Neural cell (in vitro differentiated cells): Measurements from ENCODE around the gene RBM34. TPM values are rescaled to one million over a fixed set of nuclear protein-coding genes. Genes with fewer than 3 reads are reported as not detected.
"Not testable (repeated sequence)": the region's sequence is repeated elsewhere in the genome, so short reads cannot be mapped to it uniquely, and the experiment has no call there.

Experiments
- H2AFZ ChIP-seq: fragments of 200-600, 300-800 bp; sonication (generic), shearing (Covaris generic); 2 replicates; pipeline ENCODE4 v1.6.0; 2014; ENCODE audit warnings: low read depth, mild to moderate bottlenecking, antibody characterized with exemption, low read length, moderate library complexity
- H3F3A ChIP-seq: fragments of 200-600 bp; shearing (Covaris generic); 2 replicates; pipeline ENCODE4 v1.6.1; 2016; ENCODE audit warnings: mild to moderate bottlenecking, moderate library complexity, mixed read lengths, antibody characterized with exemption, low read length; ENCODE audit not compliant: insufficient read depth, poor library complexity, severe bottlenecking
- H3K27ac ChIP-seq: fragments of 200-600, 300-800 bp; sonication (generic), shearing (Covaris generic); 2 replicates; pipeline ENCODE4 v1.5.1; 2014; ENCODE audit warnings: mild to moderate bottlenecking, low read length, moderate library complexity
- H3K27me3 ChIP-seq: fragments of 300-800, 200-600 bp; sonication (generic), shearing (Covaris generic); 2 replicates; pipeline ENCODE4 v1.6.0; 2014; ENCODE audit warnings: mild to moderate bottlenecking, low read depth, low read length, moderate library complexity; ENCODE audit not compliant: insufficient read depth
- H3K36me3 ChIP-seq: fragments of 300-800, 200-600 bp; sonication (generic), shearing (Covaris generic); 2 replicates; pipeline ENCODE4 v1.5.1; 2014; ENCODE audit warnings: mild to moderate bottlenecking, antibody characterized with exemption, low read length, moderate library complexity; ENCODE audit not compliant: insufficient read depth
- H3K4me2 ChIP-seq: fragments of 300-800, 200-600 bp; sonication (generic), shearing (Covaris generic); 2 replicates; pipeline ENCODE4 v1.6.0; 2014; ENCODE audit warnings: mild to moderate bottlenecking, low read length
- H3K4me3 ChIP-seq: fragments of 300-800, 200-600 bp; sonication (generic), shearing (Covaris generic); 2 replicates; pipeline ENCODE4 v1.5.1; 2014; ENCODE audit warnings: mild to moderate bottlenecking, low read length, moderate library complexity
- H3K79me2 ChIP-seq: fragments of 200-600 bp; shearing (Covaris generic); replicated peaks from 2 replicates; pipeline ENCODE4 v1.6.0; 2014; ENCODE audit warnings: mild to moderate bottlenecking, low read length, moderate library complexity; ENCODE audit not compliant: insufficient read depth
- H3K9ac ChIP-seq: fragments of 300-800, 200-600 bp; sonication (generic), shearing (Covaris generic); 2 replicates; pipeline ENCODE4 v1.6.1; 2016; ENCODE audit warnings: mild to moderate bottlenecking, low read length, mixed read lengths
- H3K9me2 ChIP-seq: fragments of 200-600 bp; shearing (Covaris generic); 2 replicates; pipeline ENCODE4 v1.6.1; 2016; ENCODE audit warnings: mild to moderate bottlenecking, low read length, mixed read lengths; ENCODE audit not compliant: insufficient read depth
- H3K9me3 ChIP-seq: fragments of 200-600, 300-800 bp; sonication (generic), shearing (Covaris generic); 2 replicates; pipeline ENCODE4 v1.6.1; 2016; ENCODE audit warnings: mild to moderate bottlenecking, mixed run types, low read length, moderate library complexity, mixed read lengths
- H4K20me1 ChIP-seq: fragments of 200-600 bp; shearing (Covaris generic); 2 replicates; pipeline ENCODE4 v1.6.1; 2016; ENCODE audit warnings: mild to moderate bottlenecking, mixed run types; ENCODE audit not compliant: insufficient read depth
- CTCF ChIP-seq: fragments of 450-650 bp; IDR thresholded peaks from 2 replicates; pipeline ENCODE4 v1.5.1; 2014; ENCODE audit warnings: antibody characterized with exemption, mild to moderate bottlenecking, moderate library complexity; ENCODE audit not compliant: poor library complexity, severe bottlenecking
- EP300 ChIP-seq: fragments of 450-650 bp; conservative IDR thresholded peaks from 2 replicates; pipeline ENCODE4 v1.6.1; 2014; ENCODE audit warnings: antibody characterized with exemption, mild to moderate bottlenecking, moderate library complexity; ENCODE audit not compliant: poor library complexity, severe bottlenecking
- EZH2 ChIP-seq: fragments of 200-600, 300-800 bp; shearing (Covaris generic), sonication (generic); IDR thresholded peaks from 2 replicates; pipeline ENCODE4 v1.6.1; 2014; ENCODE audit warnings: antibody characterized with exemption, low read length, borderline replicate concordance, mild to moderate bottlenecking; ENCODE audit not compliant: insufficient read depth, poor library complexity, severe bottlenecking
- MXI1 ChIP-seq: fragments of 450-650 bp; conservative IDR thresholded peaks from 2 replicates; pipeline ENCODE4 v1.6.1; 2014; ENCODE audit warnings: antibody characterized with exemption, mild to moderate bottlenecking; ENCODE audit not compliant: poor library complexity, severe bottlenecking
- POLR2AphosphoS5 ChIP-seq: IDR thresholded peaks from 2 replicates; pipeline ENCODE4 v1.6.1; 2012
- RAD21 ChIP-seq: fragments of 450-650 bp; conservative IDR thresholded peaks from 2 replicates; pipeline ENCODE4 v1.6.1; 2014; ENCODE audit warnings: antibody characterized with exemption, mild to moderate bottlenecking, moderate library complexity
- SMC3 ChIP-seq: fragments of 450-650 bp; conservative IDR thresholded peaks from 2 replicates; pipeline ENCODE4 v1.6.1; 2014; ENCODE audit warnings: antibody characterized with exemption, mild to moderate bottlenecking, moderate library complexity; ENCODE audit not compliant: poor library complexity
- polyA plus RNA-seq: library from polyadenylated mRNA; depleted of rRNA; stranded (reverse); fragments of >200 nt; gene quantifications from 2 replicates; pipeline ENCODE4 v1.2.3, GENCODE V29; 2014

Gene RBM34
- polyA plus RNA-seq, 1 donor from 2014 or later, result 128 TPM

GRCh38 chr1:235093696-235094592 lies 67.1 kb downstream of the RBM34 start:
- H3K4me2 ChIP-seq, result peak overlapping the region; percentile 12
- H3K4me3 ChIP-seq, result peak overlapping the region; percentile 25
- no peaks in the 10 kb centered on the region for H4K20me1 ChIP-seq
- H3K9me2 ChIP-seq, result no peaks in the 10 kb centered on the region
- no peaks in the 10 kb centered on the region for H3K27me3 ChIP-seq
- H2AFZ ChIP-seq, result peak overlapping the region; percentile 59
- H3K9ac ChIP-seq, result peak overlapping the region; percentile 47
- H3K27ac ChIP-seq, result peak overlapping the region; percentile 33
- TF ChIP-seq EP300, result no peak
- peak; percentile 74 for TF ChIP-seq SMC3
- peak; percentile 90 for TF ChIP-seq CTCF
- peak; percentile 64 for TF ChIP-seq RAD21
- TF ChIP-seq POLR2AphosphoS5, result peak; percentile 5
- TF ChIP-seq MXI1, result no peak
- no peaks in the 10 kb centered on the region for H3F3A ChIP-seq
- H3K9me3 ChIP-seq, result no peaks in the 10 kb centered on the region
- H3K36me3 ChIP-seq, result no peaks in the 10 kb centered on the region
- no peaks in the 10 kb centered on the region for H3K79me2 ChIP-seq

DNA sequence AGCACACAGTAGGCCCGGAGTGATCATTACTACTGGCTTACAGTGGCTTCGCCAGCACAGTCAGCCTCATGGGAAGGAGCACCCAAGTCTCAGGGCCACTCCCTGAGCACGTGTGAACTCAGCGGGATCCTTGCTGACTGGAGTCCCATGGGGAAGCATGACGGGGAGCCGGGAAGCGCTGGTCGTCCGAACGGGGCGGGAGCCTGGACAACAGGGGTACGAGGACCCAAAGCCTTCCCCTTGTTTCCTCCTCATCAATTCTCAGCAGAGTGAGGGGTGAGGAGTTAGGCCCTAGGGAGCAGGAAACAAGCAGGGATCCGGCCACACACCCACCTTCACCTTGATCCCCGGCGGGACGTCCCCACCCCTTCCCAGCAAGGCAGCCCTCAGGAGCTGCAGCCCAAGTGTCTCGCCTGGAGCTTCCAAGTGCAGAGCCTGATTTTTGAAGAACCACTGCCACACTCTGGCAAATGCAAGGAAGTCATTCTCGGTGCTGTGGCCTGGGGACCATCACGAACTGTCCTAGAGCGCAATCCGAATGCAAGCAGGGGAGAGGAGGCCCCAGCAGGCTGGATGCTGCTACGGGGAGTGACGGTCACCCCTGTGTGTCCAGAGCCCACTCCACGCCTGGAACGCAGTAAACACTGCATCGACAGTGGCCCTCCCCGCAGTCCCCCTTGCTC lies 67.9 kb downstream of the RBM34 start:
- H3K27ac ChIP-seq, result peak overlapping the region; percentile 33
- no peaks in the 10 kb centered on the region for H3K27me3 ChIP-seq
- no peaks in the 10 kb centered on the region for H3K9me2 ChIP-seq
- H3K9me3 ChIP-seq, result no peaks in the 10 kb centered on the region
- TF ChIP-seq RAD21, result peak; percentile 71
- TF ChIP-seq SMC3, result peak; percentile 68
- TF ChIP-seq EZH2, result no peak
- H4K20me1 ChIP-seq, result no peaks in the 10 kb centered on the region
- no peaks in the 10 kb centered on the region for H3K79me2 ChIP-seq
- peak overlapping the region; percentile 59 for H2AFZ ChIP-seq
- H3K4me2 ChIP-seq, result peak overlapping the region; percentile 12
- peak overlapping the region; percentile 47 for H3K9ac ChIP-seq
- H3K4me3 ChIP-seq, result peak overlapping the region; percentile 25
- H3K36me3 ChIP-seq, result no peaks in the 10 kb centered on the region
- H3F3A ChIP-seq, result no peaks in the 10 kb centered on the region

GRCh38 chr1:235092415-235092814 lies 68.6 kb downstream of the RBM34 start:
- H3K9me2 ChIP-seq, H2AFZ ChIP-seq, H3K27me3 ChIP-seq, H3K9me3 ChIP-seq, H3K79me2 ChIP-seq, H3F3A ChIP-seq, H3K4me3 ChIP-seq, H3K36me3 ChIP-seq, H3K4me2 ChIP-seq, H4K20me1 ChIP-seq, H3K9ac ChIP-seq, H3K27ac ChIP-seq: not testable (repeated sequence)

GRCh38 chr1:235092045-235092406 lies 69.0 kb downstream of the RBM34 start:
- H3K79me2 ChIP-seq, H3F3A ChIP-seq, H3K9ac ChIP-seq, H3K4me3 ChIP-seq, H3K9me3 ChIP-seq, H2AFZ ChIP-seq, H3K36me3 ChIP-seq, H3K27me3 ChIP-seq, H3K27ac ChIP-seq, H3K4me2 ChIP-seq, H4K20me1 ChIP-seq, H3K9me2 ChIP-seq: not testable (repeated sequence)

DNA sequence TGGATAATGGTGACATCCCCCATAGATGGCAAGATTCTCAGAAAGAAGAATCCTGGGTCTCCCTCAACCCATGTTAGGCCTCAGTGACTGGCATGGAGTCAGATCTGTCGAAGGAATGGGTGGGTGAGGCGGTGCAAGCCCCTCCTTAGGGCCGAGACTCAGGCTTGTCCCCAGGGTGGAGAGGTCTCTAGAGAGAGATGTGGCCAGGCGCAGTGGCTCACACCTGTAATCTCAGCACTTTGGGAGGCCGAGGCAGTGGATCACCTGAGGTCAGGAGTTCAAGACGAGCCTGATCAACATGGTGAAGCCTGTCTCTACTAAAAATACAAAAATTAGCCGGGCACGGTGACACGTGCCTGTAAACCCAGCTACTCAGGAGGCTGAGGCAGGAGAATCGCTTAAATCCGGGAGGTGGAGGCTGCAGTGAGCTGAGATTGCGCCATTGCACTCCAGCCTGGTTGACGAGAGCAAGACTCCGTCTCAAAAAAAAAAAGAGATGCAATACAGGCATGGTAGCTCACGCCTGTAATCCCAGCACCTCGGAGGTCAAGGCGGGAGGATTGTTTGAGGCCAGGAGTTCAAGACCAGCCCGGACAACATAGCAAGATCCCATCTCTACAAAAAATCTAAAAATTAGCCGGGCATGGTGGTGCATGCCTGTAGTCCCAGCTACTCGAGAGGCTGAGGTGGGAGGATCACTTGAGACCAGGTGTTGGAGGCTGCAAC lies 69.6 kb downstream of the RBM34 start:
- not testable (repeated sequence) for H3K79me2 ChIP-seq, H3F3A ChIP-seq, H4K20me1 ChIP-seq, H3K9me3 ChIP-seq, H3K36me3 ChIP-seq, H3K27me3 ChIP-seq, H3K9me2 ChIP-seq, H2AFZ ChIP-seq
- Histone ChIP-seq H3K27ac (peak overlapping the region; percentile 88), H3K4me3 (peak overlapping the region; percentile 52), H3K4me2 (peak overlapping the region; percentile 49), H3K9ac (peak overlapping the region; percentile 57)
